Fibroblast of the aortic adventitia (primary cell): Measurements from ENCODE around the gene CLDN6. TPM values are rescaled to one million over a fixed set of nuclear protein-coding genes. Genes with fewer than 3 reads are reported as not detected.

Source experiments
- DNase-seq: peaks from one replicate; pipeline ENCODE4 v3.0.0-alpha.2; 2010; ENCODE audit warnings: low read depth
- H3K4me3 ChIP-seq: 2 replicates; pipeline ENCODE4 v1.5.1; 2011; ENCODE audit warnings: low read depth, mild to moderate bottlenecking, control low read depth, low read length, moderate library complexity
- total RNA-seq: library from RNA; depleted of rRNA; stranded (reverse); fragments of >200 nt; gene quantifications from 2 replicates; pipeline ENCODE4 v1.2.3, GENCODE V29; 2012; ENCODE audit warnings: low replicate concordance
- TF ChIP-seq, protein P1 (sequence below): IDR thresholded peaks from 2 replicates; pipeline ENCODE4 v1.5.1; 2011; ENCODE audit warnings: mild to moderate bottlenecking, low read length, control low read depth, inconsistent platforms; ENCODE audit not compliant: insufficient read depth

Gene CLDN6
- total RNA-seq, 1 donor: not detected

DNA sequence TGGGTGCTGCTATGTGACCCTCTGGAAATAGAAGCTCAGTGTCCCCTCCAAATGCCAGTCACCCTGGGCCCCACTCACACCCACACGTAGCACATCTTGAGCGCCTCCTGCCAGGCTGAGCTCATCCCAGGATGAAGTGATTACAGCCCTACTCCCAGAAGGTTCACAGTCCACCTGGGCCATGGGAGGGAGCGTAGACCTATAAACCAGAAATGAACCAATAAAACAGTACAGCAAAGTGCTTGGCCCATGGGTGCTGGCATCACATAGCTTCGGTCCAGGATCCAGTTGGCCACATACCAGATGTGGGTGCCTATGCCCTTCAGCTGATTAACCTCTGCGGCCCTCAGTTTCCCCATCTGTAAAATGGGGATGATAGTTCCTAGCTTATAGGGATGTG is 20.9 kb upstream of the CLDN6 start:
- TF ChIP-seq, protein P1, sequence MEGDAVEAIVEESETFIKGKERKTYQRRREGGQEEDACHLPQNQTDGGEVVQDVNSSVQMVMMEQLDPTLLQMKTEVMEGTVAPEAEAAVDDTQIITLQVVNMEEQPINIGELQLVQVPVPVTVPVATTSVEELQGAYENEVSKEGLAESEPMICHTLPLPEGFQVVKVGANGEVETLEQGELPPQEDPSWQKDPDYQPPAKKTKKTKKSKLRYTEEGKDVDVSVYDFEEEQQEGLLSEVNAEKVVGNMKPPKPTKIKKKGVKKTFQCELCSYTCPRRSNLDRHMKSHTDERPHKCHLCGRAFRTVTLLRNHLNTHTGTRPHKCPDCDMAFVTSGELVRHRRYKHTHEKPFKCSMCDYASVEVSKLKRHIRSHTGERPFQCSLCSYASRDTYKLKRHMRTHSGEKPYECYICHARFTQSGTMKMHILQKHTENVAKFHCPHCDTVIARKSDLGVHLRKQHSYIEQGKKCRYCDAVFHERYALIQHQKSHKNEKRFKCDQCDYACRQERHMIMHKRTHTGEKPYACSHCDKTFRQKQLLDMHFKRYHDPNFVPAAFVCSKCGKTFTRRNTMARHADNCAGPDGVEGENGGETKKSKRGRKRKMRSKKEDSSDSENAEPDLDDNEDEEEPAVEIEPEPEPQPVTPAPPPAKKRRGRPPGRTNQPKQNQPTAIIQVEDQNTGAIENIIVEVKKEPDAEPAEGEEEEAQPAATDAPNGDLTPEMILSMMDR: no peak
- H3K4me3 ChIP-seq: no peak overlapping the region
- no peak for DNase-seq

DNA sequence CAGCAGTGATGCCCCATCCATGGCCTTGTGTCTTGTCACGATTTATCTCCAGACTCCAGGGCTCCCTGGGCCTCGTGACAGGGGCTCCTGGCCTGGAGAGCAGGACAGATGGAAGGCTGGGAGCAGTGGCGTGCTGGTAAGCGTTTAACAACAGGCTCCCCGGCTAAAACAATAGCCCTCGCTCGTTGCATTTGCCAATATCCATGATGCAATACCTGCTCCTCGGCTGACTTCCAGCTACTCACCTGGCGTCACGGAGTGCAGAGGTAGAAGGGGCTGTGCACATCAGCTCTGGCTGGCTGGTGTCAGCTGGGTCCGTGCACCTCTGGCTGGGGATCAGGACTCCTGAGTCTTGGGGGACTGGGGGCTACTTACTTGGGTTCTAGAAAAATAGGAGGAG is 20.3 kb upstream of the CLDN6 start:
- H3K4me3 ChIP-seq: no peak overlapping the region
- TF ChIP-seq, protein P1: no peak
- DNase-seq: no peak

DNA sequence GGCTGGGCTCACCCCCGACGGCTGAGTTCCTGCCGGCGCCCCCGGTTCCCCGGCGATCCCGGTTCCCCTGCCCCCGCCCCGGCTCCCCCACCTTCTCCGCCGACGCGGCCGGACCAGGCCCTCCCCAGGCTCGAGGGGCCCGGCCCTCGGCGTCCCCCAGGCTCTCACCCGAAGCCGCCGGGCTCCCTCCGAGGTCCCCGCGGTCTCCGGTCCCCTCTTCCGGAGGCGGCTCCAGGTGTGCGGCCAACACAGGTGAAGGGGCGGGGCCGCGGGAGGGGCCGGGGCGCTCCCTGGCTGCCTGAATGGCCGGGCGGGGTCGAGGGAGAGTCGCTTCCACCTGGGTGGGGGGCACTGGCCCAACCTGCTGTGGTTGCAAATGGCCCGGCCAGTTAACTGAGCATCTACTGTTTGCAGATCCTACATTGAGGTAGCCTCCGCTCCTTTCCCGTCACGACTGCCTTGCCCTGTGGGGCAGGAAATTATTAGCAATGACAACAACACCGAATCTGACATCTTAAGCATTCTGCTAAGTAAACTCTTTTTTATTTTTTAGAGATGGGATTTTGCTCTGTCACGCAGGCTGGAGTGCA is 18.8 kb upstream of the CLDN6 start, which contains the start of gene BICDL2:
Gene BICDL2, minus strand, starts transcription at position 219 of the 590 bp plus-strand sequence. CDS start 1,448 bp downstream, outside the sequence.
- DNase-seq: no peak
- TF ChIP-seq, protein P1: no peak
- no peak within 1 kb of the TSS for H3K4me3 ChIP-seq

DNA sequence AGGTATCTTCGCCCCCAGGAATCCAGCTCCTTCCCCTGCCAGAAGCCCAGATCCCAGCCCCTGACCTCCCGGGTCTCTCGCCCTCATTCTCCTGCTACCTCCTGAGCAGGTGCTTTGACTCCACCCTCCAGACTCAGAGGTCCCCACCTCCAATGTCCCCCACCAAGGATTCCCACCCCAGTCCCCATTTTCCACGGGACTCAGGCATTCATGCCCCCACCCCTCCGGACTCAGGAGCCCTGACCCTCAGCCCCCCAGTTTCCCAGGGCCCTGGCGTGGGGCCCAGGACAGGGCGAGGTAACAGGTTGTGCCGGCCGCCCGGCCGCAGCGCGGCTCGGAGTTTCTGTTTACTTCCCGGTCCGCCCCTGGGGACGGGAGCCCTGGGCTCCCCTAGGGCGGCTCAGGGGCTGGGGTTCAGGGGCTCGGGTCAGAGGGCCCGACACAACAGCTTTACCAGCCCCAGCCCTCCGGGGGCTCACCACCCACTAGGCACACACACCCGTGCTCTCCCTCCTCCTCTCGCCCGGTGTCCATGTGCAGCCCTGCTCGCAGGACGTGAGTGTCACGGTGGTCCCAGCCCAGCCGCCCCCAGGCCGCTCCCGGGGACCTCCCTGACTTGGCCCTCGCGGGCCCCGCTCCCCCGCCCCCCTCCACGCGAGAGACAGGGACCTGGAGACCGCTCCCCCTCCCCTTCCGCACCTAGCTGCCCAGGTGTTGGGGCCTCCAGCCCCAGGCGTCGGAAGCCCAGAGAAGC is 18.2 kb upstream of the CLDN6 start:
- no peak overlapping the region for H3K4me3 ChIP-seq
- TF ChIP-seq, protein P1: no peak
- no peak for DNase-seq

DNA sequence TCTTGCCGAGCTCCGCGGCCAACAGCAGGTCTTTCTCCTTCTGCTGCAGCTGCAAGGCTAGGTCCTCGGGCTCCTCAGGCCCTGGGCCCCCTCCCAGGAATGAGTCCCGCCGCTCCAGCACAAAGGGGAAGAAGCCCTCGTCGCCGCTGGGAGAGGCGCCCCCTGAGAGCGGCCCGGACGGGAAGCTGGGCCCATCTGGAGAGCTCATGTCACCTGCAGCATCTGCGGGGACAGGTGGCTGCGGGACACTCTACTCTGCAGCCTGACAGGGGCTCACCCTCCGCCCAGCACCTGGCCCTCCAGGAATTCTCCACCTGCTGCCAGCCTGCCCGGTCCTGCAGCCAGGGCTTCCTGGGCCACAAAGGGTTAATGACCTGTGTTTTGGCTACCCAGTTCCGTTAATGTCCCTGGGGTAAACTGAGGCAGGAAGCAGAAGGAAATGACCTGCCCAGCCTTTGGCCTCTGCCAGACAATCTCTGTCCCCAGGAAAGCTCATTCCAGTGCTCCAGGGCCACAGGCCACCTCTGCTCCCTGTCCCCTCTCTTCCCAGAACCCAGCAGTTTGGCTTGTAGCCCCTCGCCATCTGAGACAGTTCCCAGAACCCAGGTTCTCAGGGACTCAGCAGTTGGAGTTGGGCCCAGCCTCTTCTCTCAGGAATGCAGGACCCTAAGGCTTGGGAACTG is 17.4 kb upstream of the CLDN6 start:
- TF ChIP-seq, protein P1: no peak
- DNase-seq: no peak
- no peak overlapping the region for H3K4me3 ChIP-seq

DNA sequence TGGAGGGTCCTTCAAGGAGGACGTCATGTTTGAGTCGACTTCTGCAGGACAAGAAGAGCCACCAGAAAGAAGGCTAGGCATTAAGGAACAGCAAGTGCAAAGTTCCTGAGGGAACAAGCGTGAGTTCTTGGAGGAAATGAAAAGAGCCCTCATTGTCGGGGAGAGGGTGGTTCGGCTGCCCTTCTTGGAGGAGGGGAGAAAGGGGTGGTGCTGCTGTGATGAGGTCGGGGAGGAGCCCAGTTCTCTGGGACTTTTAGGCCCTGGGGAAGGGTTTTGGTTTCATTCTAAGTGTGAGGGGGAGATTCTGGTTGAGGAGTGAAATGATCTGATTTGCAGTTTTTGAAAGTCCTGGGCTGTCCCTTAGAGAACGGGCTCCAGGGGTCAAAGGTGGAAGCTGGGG is 14.6 kb upstream of the CLDN6 start:
- TF ChIP-seq, protein P1: no peak

More for the DNA sequence above, 14.6 kb upstream of the CLDN6 start:
- H3K4me3 ChIP-seq: no peak overlapping the region
- no peak for DNase-seq
